Fibroblast of pulmonary artery (primary cell): ENCODE measurements around the gene UROS.

Experiments
- DNase-seq: peaks from one replicate; pipeline ENCODE4 v3.0.0-alpha.2; 2010; ENCODE audit warnings: low read depth
- H3K4me3 ChIP-seq: replicated peaks from 2 replicates; pipeline ENCODE4 v1.5.1; 2011; ENCODE audit warnings: low read depth, mild to moderate bottlenecking, control low read depth, low read length, moderate library complexity
- TF ChIP-seq, protein P1 (sequence below): IDR thresholded peaks from 2 replicates; pipeline ENCODE4 v1.5.1; 2011; ENCODE audit warnings: mild to moderate bottlenecking, control low read depth, low read length, inconsistent platforms; ENCODE audit errors: missing control alignments

UROS gene

DNA sequence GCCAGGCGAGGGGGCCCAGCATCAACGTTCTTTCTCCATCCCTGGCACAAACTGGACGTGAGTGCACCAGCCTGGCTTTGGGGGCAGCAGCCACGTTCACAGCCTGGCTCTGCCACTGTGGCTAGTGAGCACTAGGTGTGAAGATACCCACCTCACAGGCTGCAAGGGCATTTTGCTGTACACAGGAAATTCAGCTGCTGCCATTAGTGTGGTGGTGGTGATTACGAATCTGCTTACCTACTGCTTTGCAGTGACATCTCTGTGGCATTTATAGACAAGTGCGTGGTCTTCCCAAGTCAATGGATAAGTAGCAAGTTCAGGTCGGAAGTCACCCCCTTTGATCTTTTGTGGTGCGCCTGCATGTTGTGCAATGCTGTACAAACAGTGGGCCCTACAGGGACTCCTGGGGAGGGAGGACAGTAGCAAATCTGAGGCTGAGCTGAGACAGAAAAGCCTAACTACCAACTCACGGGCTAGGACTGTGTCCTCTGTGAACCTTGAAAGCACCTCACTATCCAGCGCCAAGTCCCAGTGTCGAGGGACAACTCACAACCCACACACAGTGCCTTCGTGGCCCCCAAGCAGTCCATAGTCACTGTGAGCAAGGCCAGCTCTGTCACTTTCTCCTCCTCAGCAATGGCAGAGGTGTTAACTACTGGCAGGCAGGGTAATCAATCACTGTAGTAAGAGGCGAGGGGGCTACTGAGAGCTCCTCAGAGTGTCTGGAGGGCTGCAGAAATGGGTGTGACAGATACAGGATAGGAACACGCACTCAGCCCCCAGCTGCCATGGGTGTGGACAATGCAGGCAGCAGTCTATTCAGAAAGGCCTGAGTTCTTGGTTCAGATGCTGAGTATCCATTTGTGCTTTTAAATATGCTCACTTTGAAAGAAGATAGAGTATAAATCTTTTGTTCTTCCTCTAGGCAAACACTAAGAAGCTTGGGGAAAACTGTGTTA, 30.4 kb downstream of the UROS start:
- TF ChIP-seq, protein P1, sequence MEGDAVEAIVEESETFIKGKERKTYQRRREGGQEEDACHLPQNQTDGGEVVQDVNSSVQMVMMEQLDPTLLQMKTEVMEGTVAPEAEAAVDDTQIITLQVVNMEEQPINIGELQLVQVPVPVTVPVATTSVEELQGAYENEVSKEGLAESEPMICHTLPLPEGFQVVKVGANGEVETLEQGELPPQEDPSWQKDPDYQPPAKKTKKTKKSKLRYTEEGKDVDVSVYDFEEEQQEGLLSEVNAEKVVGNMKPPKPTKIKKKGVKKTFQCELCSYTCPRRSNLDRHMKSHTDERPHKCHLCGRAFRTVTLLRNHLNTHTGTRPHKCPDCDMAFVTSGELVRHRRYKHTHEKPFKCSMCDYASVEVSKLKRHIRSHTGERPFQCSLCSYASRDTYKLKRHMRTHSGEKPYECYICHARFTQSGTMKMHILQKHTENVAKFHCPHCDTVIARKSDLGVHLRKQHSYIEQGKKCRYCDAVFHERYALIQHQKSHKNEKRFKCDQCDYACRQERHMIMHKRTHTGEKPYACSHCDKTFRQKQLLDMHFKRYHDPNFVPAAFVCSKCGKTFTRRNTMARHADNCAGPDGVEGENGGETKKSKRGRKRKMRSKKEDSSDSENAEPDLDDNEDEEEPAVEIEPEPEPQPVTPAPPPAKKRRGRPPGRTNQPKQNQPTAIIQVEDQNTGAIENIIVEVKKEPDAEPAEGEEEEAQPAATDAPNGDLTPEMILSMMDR: no peak
- DNase-seq: no peak
- H3K4me3 ChIP-seq: no peak overlapping the region

DNA sequence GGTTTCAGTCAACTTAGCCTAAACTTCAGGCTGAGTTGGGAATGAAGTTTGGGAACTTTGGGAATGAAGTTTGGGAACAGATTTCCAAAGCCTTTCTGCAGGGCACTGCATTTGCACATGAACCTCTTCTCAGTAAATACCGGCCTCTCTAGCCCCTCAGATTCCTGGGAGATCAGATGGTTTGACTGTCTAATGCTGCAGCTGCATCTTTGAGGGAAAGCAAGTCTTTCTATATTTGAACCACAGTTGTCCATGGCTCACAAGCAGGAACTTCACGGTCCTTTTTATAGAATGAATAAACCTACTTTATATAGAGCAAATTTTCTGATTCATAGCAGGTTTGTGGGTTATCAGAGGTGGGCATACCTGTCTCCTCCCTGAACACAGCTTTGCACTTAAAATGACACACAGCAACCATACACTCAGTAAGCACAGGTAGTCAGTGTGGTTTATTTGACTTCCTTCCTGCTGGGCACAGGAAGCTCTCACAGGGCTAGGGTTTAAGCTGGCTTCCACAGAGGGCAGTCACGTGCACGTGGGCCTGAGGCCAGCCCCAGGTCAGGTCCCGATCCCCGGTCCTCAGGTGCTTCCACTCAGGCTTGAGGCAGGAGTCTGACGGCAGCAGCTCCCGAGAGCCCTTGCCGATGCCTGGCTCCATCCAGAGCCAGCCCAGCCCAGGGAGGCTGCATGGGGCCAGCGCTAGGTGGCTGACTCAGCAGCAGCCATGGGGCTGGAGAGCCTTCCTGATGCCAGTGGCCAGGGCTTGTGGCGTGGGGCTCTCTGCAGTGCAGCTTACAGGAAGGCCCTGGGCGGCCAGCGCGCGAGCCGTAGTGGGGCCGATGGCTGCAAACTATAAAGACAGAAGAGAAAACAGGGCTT, 34.7 kb downstream of the UROS start:
- H3K4me3 ChIP-seq: no peak overlapping the region
- TF ChIP-seq, protein P1: no peak
- no peak for DNase-seq

DNA sequence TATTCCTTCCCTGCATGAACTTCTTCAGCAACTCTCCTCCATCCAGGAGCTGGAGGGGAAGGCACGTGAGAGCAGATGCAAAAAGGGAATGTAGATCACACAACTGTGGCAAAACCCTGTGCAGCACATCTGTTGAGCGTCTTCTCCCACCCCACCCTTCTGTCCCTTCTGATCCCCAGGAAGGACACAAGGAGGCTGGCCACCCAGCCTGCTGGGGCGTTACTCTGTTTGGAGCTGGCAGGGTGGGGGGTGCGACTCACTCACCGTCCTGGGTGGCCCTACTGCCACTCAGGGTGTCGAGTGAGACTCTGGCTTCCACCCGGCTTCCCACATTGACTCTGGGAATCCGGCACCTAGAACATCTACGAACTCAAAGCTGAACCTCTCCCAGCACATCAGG, 37.3 kb downstream of the UROS start:
- TF ChIP-seq, protein P1: no peak
- DNase-seq: no peak
- H3K4me3 ChIP-seq: no peak overlapping the region

DNA sequence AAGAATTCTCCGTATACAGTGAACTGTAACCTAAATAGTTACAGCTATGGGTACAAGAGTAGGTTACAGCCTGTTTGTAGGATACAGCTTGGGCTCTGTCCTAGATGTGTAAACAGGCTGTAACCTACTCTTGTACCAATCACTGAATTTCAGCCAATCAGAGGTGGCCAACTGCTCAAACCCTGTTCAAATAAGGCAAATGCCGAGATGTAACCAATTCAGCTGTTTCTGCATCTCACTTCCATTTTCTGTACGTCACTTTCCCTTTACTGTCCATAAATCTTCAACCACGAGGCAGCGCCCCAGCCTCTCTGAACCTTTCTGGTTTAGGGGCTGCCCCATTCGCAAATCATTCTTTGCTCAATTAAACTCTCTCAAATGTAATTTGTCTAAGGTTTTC, 39.1 kb downstream of the UROS start:
- no peak overlapping the region for H3K4me3 ChIP-seq
- no peak for DNase-seq
- TF ChIP-seq, protein P1: no peak

DNA sequence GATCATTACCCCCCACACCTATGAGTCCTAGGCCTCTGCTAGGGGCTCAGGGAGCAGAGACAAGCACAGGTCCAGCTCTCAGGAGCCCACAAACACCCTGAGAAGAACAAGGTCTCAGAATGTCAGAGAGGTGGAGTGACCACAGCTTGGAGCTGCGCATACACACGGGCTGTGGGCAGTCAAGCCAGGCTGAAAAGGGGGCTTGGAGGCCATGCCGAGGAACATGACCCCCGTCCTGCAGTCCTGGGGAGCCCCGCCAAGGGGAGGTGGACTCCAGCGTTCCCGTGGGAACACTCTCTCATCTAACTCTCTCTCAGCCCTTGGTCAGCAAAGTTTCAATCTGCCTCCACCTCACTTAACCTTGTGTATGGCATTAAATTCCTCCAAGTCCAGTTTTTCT, 39.6 kb downstream of the UROS start:
- TF ChIP-seq, protein P1: no peak
- DNase-seq: no peak
- H3K4me3 ChIP-seq: no peak overlapping the region

DNA sequence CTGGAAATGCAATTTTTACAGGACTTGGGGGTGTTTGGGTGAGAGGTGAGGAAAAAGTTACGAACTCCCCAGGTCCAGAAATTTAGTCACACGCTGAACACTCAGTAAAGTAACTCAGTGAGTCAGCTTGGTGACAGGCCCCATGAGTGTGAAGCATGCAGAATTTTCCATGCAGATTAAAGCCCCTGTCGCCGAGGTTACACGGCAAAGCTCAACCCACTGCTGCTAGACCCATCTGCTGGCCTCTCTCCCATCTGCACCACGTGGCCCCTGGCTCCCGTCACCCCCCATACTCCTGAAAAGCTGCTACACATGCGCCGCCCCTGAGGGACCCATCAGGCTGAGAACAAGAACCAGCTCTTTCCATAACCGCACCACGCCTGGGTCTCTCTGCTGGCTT, 40.4 kb downstream of the UROS start:
- DNase-seq: no peak
- H3K4me3 ChIP-seq: no peak overlapping the region
- TF ChIP-seq, protein P1: no peak
